ENCODE measurements around the gene GOLGA3. TPM values are rescaled to one million over a fixed set of nuclear protein-coding genes. Genes with fewer than 3 reads are reported as not detected.

Gene GOLGA3
- total RNA-seq, 1 donor from 2014 or later, result 33.0 TPM

DNA sequence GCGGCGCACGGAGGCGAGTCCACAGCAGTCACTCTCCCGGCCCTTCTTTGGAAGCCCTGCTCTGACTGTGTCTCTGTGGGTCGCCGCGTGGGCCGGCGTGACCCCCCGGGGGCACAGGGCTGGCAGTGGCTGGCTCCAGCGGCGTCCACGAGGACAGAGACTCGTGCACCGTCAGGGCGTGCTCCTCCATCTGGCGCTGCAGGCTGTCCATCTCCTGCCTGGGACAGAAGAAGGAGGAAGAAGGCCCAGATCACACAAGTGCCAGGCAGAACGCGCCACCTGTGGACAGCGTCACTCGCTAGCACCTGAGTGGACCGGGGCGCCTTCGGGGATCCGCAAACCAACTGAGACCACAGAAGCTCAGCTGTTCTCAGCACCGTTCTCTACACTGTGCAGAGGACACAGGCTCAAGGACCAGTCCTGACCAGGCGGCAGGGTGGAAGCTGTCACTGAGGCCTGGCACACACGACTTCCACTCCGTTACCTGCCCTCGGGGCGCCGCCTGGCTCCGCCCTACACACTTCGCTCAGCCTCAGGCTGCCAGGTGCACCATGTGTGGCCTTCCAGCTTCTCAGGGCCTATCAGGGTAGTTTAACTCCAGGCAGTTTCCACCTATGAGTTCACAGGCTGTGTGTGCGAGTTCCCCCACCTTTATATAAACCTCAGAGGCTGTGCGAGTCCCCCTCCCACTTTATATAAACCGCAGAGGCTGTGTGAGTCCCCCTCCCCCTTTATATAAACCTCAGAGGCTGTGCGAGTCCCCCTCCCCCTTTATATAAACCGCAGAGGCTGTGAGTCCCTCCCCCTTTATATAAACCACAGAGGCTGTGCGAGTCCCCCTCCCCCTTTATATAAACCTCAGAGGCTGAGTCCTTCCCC lies 55.4 kb downstream of the GOLGA3 start:
- TF ChIP-seq, protein P1, sequence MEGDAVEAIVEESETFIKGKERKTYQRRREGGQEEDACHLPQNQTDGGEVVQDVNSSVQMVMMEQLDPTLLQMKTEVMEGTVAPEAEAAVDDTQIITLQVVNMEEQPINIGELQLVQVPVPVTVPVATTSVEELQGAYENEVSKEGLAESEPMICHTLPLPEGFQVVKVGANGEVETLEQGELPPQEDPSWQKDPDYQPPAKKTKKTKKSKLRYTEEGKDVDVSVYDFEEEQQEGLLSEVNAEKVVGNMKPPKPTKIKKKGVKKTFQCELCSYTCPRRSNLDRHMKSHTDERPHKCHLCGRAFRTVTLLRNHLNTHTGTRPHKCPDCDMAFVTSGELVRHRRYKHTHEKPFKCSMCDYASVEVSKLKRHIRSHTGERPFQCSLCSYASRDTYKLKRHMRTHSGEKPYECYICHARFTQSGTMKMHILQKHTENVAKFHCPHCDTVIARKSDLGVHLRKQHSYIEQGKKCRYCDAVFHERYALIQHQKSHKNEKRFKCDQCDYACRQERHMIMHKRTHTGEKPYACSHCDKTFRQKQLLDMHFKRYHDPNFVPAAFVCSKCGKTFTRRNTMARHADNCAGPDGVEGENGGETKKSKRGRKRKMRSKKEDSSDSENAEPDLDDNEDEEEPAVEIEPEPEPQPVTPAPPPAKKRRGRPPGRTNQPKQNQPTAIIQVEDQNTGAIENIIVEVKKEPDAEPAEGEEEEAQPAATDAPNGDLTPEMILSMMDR (IDR thresholded peaks at IDR 0.05; ENCODE audit: borderline replicate concordance), result no peak
- Histone ChIP-seq H3K36me3 (peaks cover 71% of the 10 kb centered on the region), H3K9me3 (replicated peaks) (no peaks in the 10 kb centered on the region), H3K27ac (replicated peaks) (no peak overlapping the region), H3K27me3 (ENCODE audit: low read depth) (no peaks in the 10 kb centered on the region), H3K4me1 (peaks cover 32% of the 10 kb centered on the region), H3K4me3 (no peak overlapping the region)
- no peak for DNase-seq
- intact Hi-C loops (cut with micrococcal nuclease), result no loop called here

DNA sequence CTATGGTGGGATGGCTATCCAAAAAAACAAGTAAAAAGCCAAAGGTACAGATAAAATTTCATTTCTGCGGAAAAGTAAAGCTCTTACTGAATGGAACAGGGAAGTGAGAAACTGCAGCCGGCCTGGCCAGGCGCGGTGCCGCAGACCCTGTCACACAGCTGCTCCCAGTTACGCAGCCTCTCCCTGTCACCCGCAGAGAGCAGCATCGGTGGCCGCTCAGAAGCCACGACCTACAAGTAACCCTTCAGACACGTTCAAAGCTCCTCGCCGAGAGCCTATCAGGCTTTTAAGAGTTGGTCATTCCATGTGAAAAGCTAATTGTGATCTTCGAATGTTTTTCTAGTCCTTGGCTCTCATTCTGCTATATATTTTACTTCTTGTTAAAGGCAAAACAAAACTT lies 56.1 kb downstream of the GOLGA3 start:
- intact Hi-C loops (cut with micrococcal nuclease), result no loop called here
- H3K4me3 ChIP-seq, result no peak overlapping the region
- no peaks in the 10 kb centered on the region for H3K27me3 ChIP-seq (ENCODE audit: low read depth)
- H3K27ac ChIP-seq (replicated peaks), result no peak overlapping the region
- TF ChIP-seq, protein P1 (IDR thresholded peaks at IDR 0.05; ENCODE audit: borderline replicate concordance), result no peak
- no peaks in the 10 kb centered on the region for H3K9me3 ChIP-seq (replicated peaks)
- H3K4me1 ChIP-seq, result peaks cover 37% of the 10 kb centered on the region
- peaks cover 64% of the 10 kb centered on the region for H3K36me3 ChIP-seq
- DNase-seq, result no peak

DNA sequence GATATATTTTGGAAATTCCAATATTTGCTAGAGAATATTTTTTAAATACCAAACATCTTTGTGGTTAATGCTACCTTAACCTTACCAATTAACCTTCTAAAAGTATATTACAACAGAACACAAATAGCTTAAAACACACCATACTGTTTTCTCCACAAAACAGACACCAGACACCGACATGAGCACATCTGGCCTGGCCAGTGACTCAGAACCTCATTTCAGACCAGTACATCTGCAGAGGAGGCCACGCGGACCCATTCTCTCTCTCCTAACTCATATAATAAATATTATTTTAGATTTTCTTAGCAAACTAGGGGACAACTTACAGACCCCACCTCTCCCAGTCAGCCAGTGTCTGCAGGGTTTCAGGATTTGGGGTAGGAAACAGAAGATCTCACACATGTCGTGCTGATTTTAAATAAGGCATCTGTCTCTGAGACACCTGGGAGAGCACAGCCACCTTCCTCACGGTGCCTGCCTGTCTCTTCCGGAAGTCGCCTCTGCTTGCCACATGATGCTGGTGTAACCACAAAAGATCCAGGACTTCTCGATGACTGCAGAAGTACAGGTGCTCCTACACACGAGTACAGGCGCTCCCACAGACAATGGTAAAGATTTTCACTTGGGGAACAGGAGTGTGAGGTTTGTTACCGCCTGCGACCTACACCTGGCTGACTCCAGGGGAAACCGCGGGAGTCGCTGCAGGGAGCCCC lies 57.4 kb downstream of the GOLGA3 start:
- Histone ChIP-seq H3K36me3 (peaks cover 51% of the 10 kb centered on the region), H3K27ac (replicated peaks) (no peak overlapping the region), H3K9me3 (replicated peaks) (no peaks in the 10 kb centered on the region), H3K27me3 (ENCODE audit: low read depth) (no peaks in the 10 kb centered on the region), H3K4me3 (no peak overlapping the region), H3K4me1 (peaks cover 38% of the 10 kb centered on the region)
- intact Hi-C loops (cut with micrococcal nuclease), result no loop called here
- TF ChIP-seq, protein P1 (IDR thresholded peaks at IDR 0.05; ENCODE audit: borderline replicate concordance), result no peak
- DNase-seq, result no peak

DNA sequence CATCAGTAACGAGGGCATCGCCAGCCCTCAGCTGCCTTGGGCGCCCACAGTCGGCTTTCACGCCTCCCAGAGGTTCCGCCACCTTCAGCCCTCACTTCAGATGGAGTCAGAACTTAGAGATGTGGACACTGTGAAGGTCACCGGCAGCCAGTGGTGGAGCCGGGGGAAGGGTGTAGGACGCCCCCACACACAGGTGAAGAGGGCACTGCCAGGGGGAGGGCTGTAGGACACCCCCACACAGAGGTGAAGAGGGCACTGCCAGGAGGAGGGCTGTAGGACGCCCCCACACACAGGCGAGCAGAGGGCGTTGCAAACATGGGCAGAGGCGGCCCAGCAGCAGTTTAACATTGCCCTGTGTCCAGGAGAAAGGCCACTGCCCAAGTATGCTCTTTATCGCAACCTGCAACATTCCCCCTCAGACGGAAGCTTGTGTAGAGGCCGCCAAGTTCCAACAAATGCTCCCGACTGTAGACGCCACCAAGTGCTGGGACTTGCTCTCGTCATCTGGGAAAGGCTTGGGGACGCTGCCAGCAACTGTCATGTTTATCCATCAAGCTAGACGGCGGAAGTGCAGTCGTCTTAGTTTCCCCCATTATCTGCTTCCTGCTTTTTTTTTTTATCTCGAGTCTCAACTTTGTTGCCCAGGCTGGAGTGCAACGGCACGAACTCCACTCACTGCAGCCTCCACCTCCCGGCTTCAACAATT lies 62.1 kb downstream of the GOLGA3 start:
- Histone ChIP-seq H3K27me3 (ENCODE audit: low read depth) (no peaks in the 10 kb centered on the region), H3K4me1 (peaks cover 49% of the 10 kb centered on the region), H3K27ac (replicated peaks) (peak overlapping the region; percentile 82), H3K36me3 (peaks cover 5% of the 10 kb centered on the region), H3K4me3 (no peak overlapping the region), H3K9me3 (replicated peaks) (no peaks in the 10 kb centered on the region)
- TF ChIP-seq, protein P1 (IDR thresholded peaks at IDR 0.05; ENCODE audit: borderline replicate concordance), result no peak
- DNase-seq, result peak; percentile 73
- intact Hi-C loops (cut with micrococcal nuclease), result no loop called here

DNA sequence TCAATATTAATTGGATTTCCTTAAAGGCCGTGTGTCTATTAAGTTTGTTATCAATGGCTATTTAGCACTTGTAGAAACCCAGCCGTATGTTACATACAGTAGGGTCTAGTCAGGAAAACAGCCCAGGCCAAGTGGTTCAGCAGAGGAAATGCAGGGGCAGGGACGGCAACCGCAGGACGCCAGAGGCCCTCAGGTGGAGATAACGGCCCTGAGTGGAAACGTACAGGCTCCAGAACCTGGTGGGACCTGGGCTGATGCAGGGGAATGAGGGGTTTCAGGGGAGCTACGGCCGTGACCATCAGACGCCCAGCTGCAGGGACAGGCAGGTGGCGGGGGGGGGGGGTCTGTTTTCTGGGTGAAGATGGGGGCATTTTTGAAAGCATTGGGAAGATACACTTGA lies 63.3 kb downstream of the GOLGA3 start:
- Histone ChIP-seq H3K4me1 (peaks cover 60% of the 10 kb centered on the region), H3K27ac (replicated peaks) (no peak overlapping the region), H3K27me3 (ENCODE audit: low read depth) (no peaks in the 10 kb centered on the region), H3K36me3 (no peaks in the 10 kb centered on the region), H3K4me3 (no peak overlapping the region), H3K9me3 (replicated peaks) (no peaks in the 10 kb centered on the region)
- intact Hi-C loops (cut with micrococcal nuclease), result no loop called here
- TF ChIP-seq, protein P1 (IDR thresholded peaks at IDR 0.05; ENCODE audit: borderline replicate concordance), result no peak
- no peak for DNase-seq
